HCT116 (cell line): ENCODE data around the gene BPIFB6. TPM values are rescaled to one million over a fixed set of nuclear protein-coding genes. Genes with fewer than 3 reads are reported as not detected.

Experiments
- ATAC-seq: fragments of 200-7000 bp; cut with Tn5 transposase; 2 replicates; pipeline ENCODE4 v1.9.1; 2020; ENCODE audit warnings: mild to moderate bottlenecking, moderate library complexity
- BruUV-seq: library from RNA; stranded (reverse); fragments of 400-500 nt; replicated peaks from 2 replicates; lab custom pipeline; 2021; lab: Mats Ljungman, UMichigan
- CTCF ChIA-PET: fragments of 300-600 bp; sonication (Branson Sonifier 250); formaldehyde crosslinking; loops from one replicate; lab custom pipeline; 2021; ENCODE audit warnings: antibody characterized with exemption; lab: Charles Lee
- POLR2A ChIA-PET: fragments of 300-600, 350-600 bp; sonication (Branson Sonifier 250); formaldehyde crosslinking; loops from one replicate; lab custom pipeline; 2021; ENCODE audit warnings: antibody characterized with exemption; lab: Charles Lee
- RAD21 ChIA-PET, 2 experiments: fragments of 300-600 bp; sonication (Branson Sonifier 250); formaldehyde crosslinking; loops; one replicate each; lab custom pipeline; 2023; ENCODE audit warnings: low total read pairs in 2 of 2; ENCODE audit not compliant: uncharacterized antibody in 2 of 2, unreplicated experiment in 2 of 2, low non-redundant PET in 1 of 2; lab: Charles Lee
- DNase-seq: peaks from one replicate; pipeline ENCODE4 v3.0.0-alpha.2; 2010; ENCODE audit warnings: low read depth, low spot score
- H2AFZ ChIP-seq: fragments of 200-600 bp; shearing (Covaris generic), sonication (generic); 2 replicates; pipeline ENCODE4 v1.6.1; 2017; ENCODE audit warnings: low read depth, mixed run types, mixed read lengths, antibody characterized with exemption, low read length; ENCODE audit not compliant: poor library complexity, severe bottlenecking
- H3K27ac ChIP-seq: 2 replicates; pipeline ENCODE4 v1.5.1; 2012; ENCODE audit warnings: low read depth, low read length
- H3K27me3 ChIP-seq: fragments of 200-600 bp; sonication (generic); 2 replicates; pipeline ENCODE4 v1.6.1; 2016; ENCODE audit warnings: mixed run types, low read length, mixed read lengths; ENCODE audit not compliant: insufficient read depth
- H3K36me3 ChIP-seq, 2 experiments: fragments of 200-500 bp in 1 of 2; fragments of 200-600 bp in 1 of 2; sonication (Bioruptor generic) in 1 of 2; sonication (generic) in 1 of 2; 2 replicates each; pipeline versions ENCODE4 v1.5.1 to v1.6.1; 2014 to 2016; ENCODE audit warnings: low read length in 2 of 2, inconsistent platforms in 1 of 2, mixed read lengths in 1 of 2, mixed run types in 1 of 2; ENCODE audit not compliant: insufficient read depth in 2 of 2, control insufficient read depth in 1 of 2
- H3K4me1 ChIP-seq, 2 experiments: fragments of 200-600 bp in 1 of 2; sonication (generic) in 1 of 2; 2 replicates each; pipeline versions ENCODE4 v1.5.1 to v1.6.1; 2012 to 2017; ENCODE audit warnings: low read length in 2 of 2, inconsistent platforms in 1 of 2, mild to moderate bottlenecking in 1 of 2, mixed read lengths in 1 of 2, mixed run types in 1 of 2, moderate library complexity in 1 of 2; ENCODE audit not compliant: insufficient read depth in 2 of 2, control insufficient read depth in 1 of 2
- H3K4me2 ChIP-seq: fragments of 200-600 bp; sonication (generic); 2 replicates; pipeline ENCODE4 v1.6.1; 2017; ENCODE audit warnings: mixed run types, low read length, mixed read lengths
- H3K4me3 ChIP-seq, 2 experiments: fragments of 200-600 bp in 1 of 2; sonication (generic) in 1 of 2; replicated peaks in 1 of 2; 2 replicates each; pipeline ENCODE4 v1.5.1; 2011 to 2016; ENCODE audit warnings: low read length in 2 of 2, control low read depth in 1 of 2, low read depth in 1 of 2, mild to moderate bottlenecking in 1 of 2, mixed read lengths in 1 of 2, mixed run types in 1 of 2
- H3K79me2 ChIP-seq: fragments of 200-600 bp; sonication (generic); 2 replicates; pipeline ENCODE4 v1.6.1; 2017; ENCODE audit warnings: mild to moderate bottlenecking, mixed run types, low read length, moderate library complexity, mixed read lengths; ENCODE audit not compliant: insufficient read depth
- H3K9ac ChIP-seq: fragments of 200-600 bp; sonication (generic); 2 replicates; pipeline ENCODE4 v1.6.1; 2016; ENCODE audit warnings: low read length, mixed read lengths
- H3K9me2 ChIP-seq: fragments of 200-600 bp; sonication (generic), shearing (Covaris generic); 2 replicates; pipeline ENCODE4 v1.6.1; 2017; ENCODE audit warnings: mixed run types, mild to moderate bottlenecking, moderate library complexity; ENCODE audit not compliant: insufficient read depth
- H3K9me3 ChIP-seq, 2 experiments: fragments of 200-500 bp in 1 of 2; fragments of 200-600 bp in 1 of 2; sonication (Bioruptor generic) in 1 of 2; sonication (generic) in 1 of 2; 2 replicates each; pipeline ENCODE4 v1.6.1; 2014 to 2017; ENCODE audit warnings: low read length in 2 of 2, mixed read lengths in 2 of 2, inconsistent platforms in 1 of 2, low read depth in 1 of 2, mild to moderate bottlenecking in 1 of 2, mixed run types in 1 of 2, moderate library complexity in 1 of 2; ENCODE audit not compliant: control insufficient read depth in 1 of 2, insufficient read depth in 1 of 2
- H4K20me1 ChIP-seq: fragments of 200-600 bp; sonication (generic), shearing (Covaris generic); 2 replicates; pipeline ENCODE4 v1.6.1; 2017; ENCODE audit warnings: mixed run types, mild to moderate bottlenecking, moderate library complexity; ENCODE audit not compliant: insufficient read depth
- ATF3 ChIP-seq: IDR thresholded peaks from 2 replicates; pipeline ENCODE4 v1.6.1; 2012
- CEBPB ChIP-seq: IDR thresholded peaks from 2 replicates; pipeline ENCODE4 v1.6.1; 2012; ENCODE audit warnings: low read depth
- ELF1 ChIP-seq: IDR thresholded peaks from 2 replicates; pipeline ENCODE4 v1.6.1; 2012; ENCODE audit warnings: low read depth, borderline replicate concordance
- JUND ChIP-seq: IDR thresholded peaks from 2 replicates; pipeline ENCODE4 v1.6.1; 2012
- TCF7L2 ChIP-seq: IDR thresholded peaks from 2 replicates; pipeline ENCODE4 v1.7.0; 2011; ENCODE audit warnings: borderline replicate concordance, inconsistent platforms; ENCODE audit not compliant: insufficient read depth, insufficient read length; ENCODE audit errors: extremely low read depth
- intact Hi-C: fragments of 100-400 bp; cut with micrococcal nuclease; formaldehyde crosslinking; loops from 2 replicates; pipeline ENCODE4 v1.10.0; 2022
- total RNA-seq: library from RNA; stranded (reverse); gene quantifications from one replicate; pipeline ENCODE4 v1.2.1, GENCODE V29; 2021; ENCODE audit not compliant: unreplicated experiment
- TF ChIP-seq, protein P1 (sequence below): IDR thresholded peaks from 2 replicates; pipeline ENCODE4 v1.6.1; 2011; ENCODE audit warnings: mild to moderate bottlenecking, low read length, moderate library complexity; ENCODE audit not compliant: insufficient replicate concordance; ENCODE audit errors: extremely low read depth

The BPIFB6 gene
- total RNA-seq, 1 experiment from 2014 or later = not detected

- H3K27ac ChIP-seq = no peak overlapping the region
- no peaks in the 10 kb centered on the region for H3K36me3 ChIP-seq
- POLR2A ChIA-PET = no interaction called here
- CTCF ChIA-PET = no interaction called here
- DNase-seq = no peak
- RAD21 ChIA-PET = no interaction called here
- no peak overlapping the region for H3K9ac ChIP-seq
- H2AFZ ChIP-seq = no peak overlapping the region
- H3K4me3 ChIP-seq = no peak overlapping the region
- no peaks in the 10 kb centered on the region for H3K27me3 ChIP-seq
- peaks cover 0 to 3% of the 10 kb centered on the region in 2 experiments; a peak in 1 of 4 replicates for H3K4me1 ChIP-seq
- H4K20me1 ChIP-seq = no peaks in the 10 kb centered on the region
- intact Hi-C loops = no loop called here
- no peak overlapping the region for H3K4me2 ChIP-seq
- H3K9me3 ChIP-seq = peaks cover 0 to 3% of the 10 kb centered on the region in 2 experiments; a peak in 1 of 4 replicates
- BruUV-seq = no TSS peak
- ATAC-seq = no peak
- no peaks in the 10 kb centered on the region for H3K79me2 ChIP-seq
- TF ChIP-seq CEBPB = no peak
- TF ChIP-seq ELF1 = no peak
- no peak for TF ChIP-seq TCF7L2
- TF ChIP-seq JUND = no peak
- TF ChIP-seq, protein P1, sequence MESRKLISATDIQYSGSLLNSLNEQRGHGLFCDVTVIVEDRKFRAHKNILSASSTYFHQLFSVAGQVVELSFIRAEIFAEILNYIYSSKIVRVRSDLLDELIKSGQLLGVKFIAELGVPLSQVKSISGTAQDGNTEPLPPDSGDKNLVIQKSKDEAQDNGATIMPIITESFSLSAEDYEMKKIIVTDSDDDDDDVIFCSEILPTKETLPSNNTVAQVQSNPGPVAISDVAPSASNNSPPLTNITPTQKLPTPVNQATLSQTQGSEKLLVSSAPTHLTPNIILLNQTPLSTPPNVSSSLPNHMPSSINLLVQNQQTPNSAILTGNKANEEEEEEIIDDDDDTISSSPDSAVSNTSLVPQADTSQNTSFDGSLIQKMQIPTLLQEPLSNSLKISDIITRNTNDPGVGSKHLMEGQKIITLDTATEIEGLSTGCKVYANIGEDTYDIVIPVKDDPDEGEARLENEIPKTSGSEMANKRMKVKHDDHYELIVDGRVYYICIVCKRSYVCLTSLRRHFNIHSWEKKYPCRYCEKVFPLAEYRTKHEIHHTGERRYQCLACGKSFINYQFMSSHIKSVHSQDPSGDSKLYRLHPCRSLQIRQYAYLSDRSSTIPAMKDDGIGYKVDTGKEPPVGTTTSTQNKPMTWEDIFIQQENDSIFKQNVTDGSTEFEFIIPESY = no peak
- TF ChIP-seq ATF3 = no peak
- TF ChIP-seq, all 23 proteins: peak for 0
- H3K9me2 ChIP-seq = no peaks in the 10 kb centered on the region
These were observed 31.7 kb upstream of the BPIFB6 start for GRCh38 chr20:32999603-33000250.
